ENCODE measurements around the gene TMUB1.

The TMUB1 gene

GRCh38 chr7:151101621-151102396, 18.5 kb upstream of the TMUB1 start:
- Histone ChIP-seq H3F3A (ENCODE audit: control insufficient read depth, insufficient read depth) (no peaks in the 10 kb centered on the region), H3K9me3 (ENCODE audit: control insufficient read depth, insufficient read depth, low read length) (no peaks in the 10 kb centered on the region), H3K4me3 (ENCODE audit: low read length) (no peak overlapping the region), H3K27ac (ENCODE audit: low read depth, low read length) (no peak overlapping the region), H4K20me1 (ENCODE audit: control insufficient read depth, insufficient read depth, low read depth, low read length) (0 out of 2 replicates have a peak, but pooled peaks cover 6% of the 10 kb centered on the region), H3K9me2 (replicated peaks; ENCODE audit: control insufficient read depth, low read length) (no peaks in the 10 kb centered on the region), H3K4me1 (ENCODE audit: control insufficient read depth, low read length) (peaks cover 6% of the 10 kb centered on the region; the same call in 1 of the 2 replicates), H3K36me3 (ENCODE audit: control insufficient read depth, low read length) (no peaks in the 10 kb centered on the region), H3K79me2 (ENCODE audit: control insufficient read depth, low read length) (no peaks in the 10 kb centered on the region), H3K27me3 (ENCODE audit: control insufficient read depth, low read length) (peaks cover 22% of the 10 kb centered on the region), H3K4me2 (ENCODE audit: low read length) (no peak overlapping the region)
- TF ChIP-seq EZH2phosphoT487 (IDR thresholded peaks at IDR 0.05; ENCODE audit: borderline replicate concordance, low read length) = no peak
- TF ChIP-seq, protein P1, sequence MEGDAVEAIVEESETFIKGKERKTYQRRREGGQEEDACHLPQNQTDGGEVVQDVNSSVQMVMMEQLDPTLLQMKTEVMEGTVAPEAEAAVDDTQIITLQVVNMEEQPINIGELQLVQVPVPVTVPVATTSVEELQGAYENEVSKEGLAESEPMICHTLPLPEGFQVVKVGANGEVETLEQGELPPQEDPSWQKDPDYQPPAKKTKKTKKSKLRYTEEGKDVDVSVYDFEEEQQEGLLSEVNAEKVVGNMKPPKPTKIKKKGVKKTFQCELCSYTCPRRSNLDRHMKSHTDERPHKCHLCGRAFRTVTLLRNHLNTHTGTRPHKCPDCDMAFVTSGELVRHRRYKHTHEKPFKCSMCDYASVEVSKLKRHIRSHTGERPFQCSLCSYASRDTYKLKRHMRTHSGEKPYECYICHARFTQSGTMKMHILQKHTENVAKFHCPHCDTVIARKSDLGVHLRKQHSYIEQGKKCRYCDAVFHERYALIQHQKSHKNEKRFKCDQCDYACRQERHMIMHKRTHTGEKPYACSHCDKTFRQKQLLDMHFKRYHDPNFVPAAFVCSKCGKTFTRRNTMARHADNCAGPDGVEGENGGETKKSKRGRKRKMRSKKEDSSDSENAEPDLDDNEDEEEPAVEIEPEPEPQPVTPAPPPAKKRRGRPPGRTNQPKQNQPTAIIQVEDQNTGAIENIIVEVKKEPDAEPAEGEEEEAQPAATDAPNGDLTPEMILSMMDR (IDR thresholded peaks at IDR 0.05; ENCODE audit: low read depth, low read length, poor library complexity, severe bottlenecking) = no peak

GRCh38 chr7:151100921-151101320, 17.6 kb upstream of the TMUB1 start:
- no peak overlapping the region for H3K4me3 ChIP-seq (ENCODE audit: low read length)
- no peaks in the 10 kb centered on the region for H3K9me2 ChIP-seq (replicated peaks; ENCODE audit: control insufficient read depth, low read length)
- peaks cover 20% of the 10 kb centered on the region for H3K27me3 ChIP-seq (ENCODE audit: control insufficient read depth, low read length)
- H3K79me2 ChIP-seq (ENCODE audit: control insufficient read depth, low read length) = no peaks in the 10 kb centered on the region
- H4K20me1 ChIP-seq (ENCODE audit: control insufficient read depth, insufficient read depth, low read depth, low read length) = 0 out of 2 replicates have a peak, but pooled peaks cover 6% of the 10 kb centered on the region
- no peaks in the 10 kb centered on the region for H3F3A ChIP-seq (ENCODE audit: control insufficient read depth, insufficient read depth)
- H3K27ac ChIP-seq (ENCODE audit: low read depth, low read length) = no peak overlapping the region
- no peak overlapping the region for H3K4me2 ChIP-seq (ENCODE audit: low read length)
- H3K9me3 ChIP-seq (ENCODE audit: control insufficient read depth, insufficient read depth, low read length) = no peaks in the 10 kb centered on the region
- TF ChIP-seq EZH2phosphoT487 (IDR thresholded peaks at IDR 0.05; ENCODE audit: borderline replicate concordance, low read length) = no peak
- TF ChIP-seq, protein P1 (IDR thresholded peaks at IDR 0.05; ENCODE audit: low read depth, low read length, poor library complexity, severe bottlenecking) = no peak
- no peaks in the 10 kb centered on the region for H3K36me3 ChIP-seq (ENCODE audit: control insufficient read depth, low read length)
- peaks cover 6% of the 10 kb centered on the region; the same call in 1 of the 2 replicates for H3K4me1 ChIP-seq (ENCODE audit: control insufficient read depth, low read length)

DNA sequence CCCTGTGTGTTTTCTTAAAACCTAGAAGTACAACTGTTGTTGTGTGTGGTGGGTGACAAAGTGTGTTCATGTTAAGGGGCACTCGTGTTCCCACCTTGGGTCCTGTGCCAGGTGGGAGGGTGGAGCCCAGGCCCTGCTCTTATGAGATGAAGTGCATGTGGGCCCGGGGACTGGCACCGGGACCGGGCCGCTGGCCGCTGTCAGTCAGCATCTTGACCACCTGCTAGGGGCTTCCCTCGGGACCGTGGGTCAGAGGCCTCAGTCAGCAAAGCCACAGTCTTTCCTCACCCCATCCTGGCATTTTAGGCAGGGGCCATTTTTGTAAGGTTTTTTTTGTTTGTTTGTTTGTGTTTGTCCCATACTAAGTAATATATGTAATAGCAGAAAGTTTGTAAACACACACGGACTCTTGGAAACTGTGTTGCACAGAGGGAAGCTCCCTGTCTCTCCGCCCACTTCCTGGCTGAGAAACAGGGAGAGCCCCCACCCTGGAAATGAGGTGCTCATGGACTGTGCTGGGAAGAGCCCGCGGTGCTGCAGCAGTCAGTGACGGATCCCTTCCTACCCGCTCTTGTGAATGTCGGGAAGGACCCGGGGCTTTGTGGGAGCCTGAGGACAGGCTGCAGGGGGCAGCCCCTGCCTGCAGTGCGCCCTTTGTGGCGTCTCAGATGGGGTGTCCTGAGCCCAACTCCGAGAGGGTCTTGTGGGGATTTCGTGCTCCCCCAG, 16.4 kb upstream of the TMUB1 start:
- peaks cover 6% of the 10 kb centered on the region; the same call in 1 of the 2 replicates for H3K4me1 ChIP-seq (ENCODE audit: control insufficient read depth, low read length)
- H3K79me2 ChIP-seq (ENCODE audit: control insufficient read depth, low read length) = no peaks in the 10 kb centered on the region
- no peaks in the 10 kb centered on the region for H3K9me2 ChIP-seq (replicated peaks; ENCODE audit: control insufficient read depth, low read length)
- no peak overlapping the region for H3K27ac ChIP-seq (ENCODE audit: low read depth, low read length)
- H3K36me3 ChIP-seq (ENCODE audit: control insufficient read depth, low read length) = no peaks in the 10 kb centered on the region
- no peak for TF ChIP-seq EZH2phosphoT487 (IDR thresholded peaks at IDR 0.05; ENCODE audit: borderline replicate concordance, low read length)
- TF ChIP-seq, protein P1 (IDR thresholded peaks at IDR 0.05; ENCODE audit: low read depth, low read length, poor library complexity, severe bottlenecking) = no peak
- no peak overlapping the region for H3K4me2 ChIP-seq (ENCODE audit: low read length)
- H4K20me1 ChIP-seq (ENCODE audit: control insufficient read depth, insufficient read depth, low read depth, low read length) = 0 out of 2 replicates have a peak, but pooled peaks cover 6% of the 10 kb centered on the region
- peaks cover 14% of the 10 kb centered on the region for H3K27me3 ChIP-seq (ENCODE audit: control insufficient read depth, low read length)
- H3F3A ChIP-seq (ENCODE audit: control insufficient read depth, insufficient read depth) = no peaks in the 10 kb centered on the region
- H3K9me3 ChIP-seq (ENCODE audit: control insufficient read depth, insufficient read depth, low read length) = no peaks in the 10 kb centered on the region
- no peak overlapping the region for H3K4me3 ChIP-seq (ENCODE audit: low read length)

Measured in DOHH2 (cell line).